Measurements from ENCODE around the gene REV3L. TPM values are rescaled to one million over a fixed set of nuclear protein-coding genes. Genes with fewer than 3 reads are reported as not detected.
"Not testable (repeated sequence)": the region's sequence is repeated elsewhere in the genome, so short reads cannot be mapped to it uniquely, and the experiment has no call there.

Gene REV3L
- total and polyA plus RNA-seq, 8 donors = 29.3 to 68.6 (median 57.4) TPM

GRCh38 chr6:111294374-111294967 lies 188.5 kb downstream of the REV3L start:
- no peaks in the 10 kb centered on the region for H3K4me1 ChIP-seq
- no peaks in the 10 kb centered on the region for H3K27me3 ChIP-seq
- H3K27ac ChIP-seq = no peak overlapping the region
- H3K9me3 ChIP-seq = no peaks in the 10 kb centered on the region
- peaks cover 0 to 8% of the 10 kb centered on the region in 2 donors for H3K36me3 ChIP-seq
- TF ChIP-seq, protein P1, sequence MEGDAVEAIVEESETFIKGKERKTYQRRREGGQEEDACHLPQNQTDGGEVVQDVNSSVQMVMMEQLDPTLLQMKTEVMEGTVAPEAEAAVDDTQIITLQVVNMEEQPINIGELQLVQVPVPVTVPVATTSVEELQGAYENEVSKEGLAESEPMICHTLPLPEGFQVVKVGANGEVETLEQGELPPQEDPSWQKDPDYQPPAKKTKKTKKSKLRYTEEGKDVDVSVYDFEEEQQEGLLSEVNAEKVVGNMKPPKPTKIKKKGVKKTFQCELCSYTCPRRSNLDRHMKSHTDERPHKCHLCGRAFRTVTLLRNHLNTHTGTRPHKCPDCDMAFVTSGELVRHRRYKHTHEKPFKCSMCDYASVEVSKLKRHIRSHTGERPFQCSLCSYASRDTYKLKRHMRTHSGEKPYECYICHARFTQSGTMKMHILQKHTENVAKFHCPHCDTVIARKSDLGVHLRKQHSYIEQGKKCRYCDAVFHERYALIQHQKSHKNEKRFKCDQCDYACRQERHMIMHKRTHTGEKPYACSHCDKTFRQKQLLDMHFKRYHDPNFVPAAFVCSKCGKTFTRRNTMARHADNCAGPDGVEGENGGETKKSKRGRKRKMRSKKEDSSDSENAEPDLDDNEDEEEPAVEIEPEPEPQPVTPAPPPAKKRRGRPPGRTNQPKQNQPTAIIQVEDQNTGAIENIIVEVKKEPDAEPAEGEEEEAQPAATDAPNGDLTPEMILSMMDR (IDR thresholded peaks at IDR 0.05) = no peak
- DNase-seq = no peak
- no peak overlapping the region for H3K4me3 ChIP-seq
- intact Hi-C loops (cut with DNase I) = no loop called here
- ATAC-seq = no peak

DNA sequence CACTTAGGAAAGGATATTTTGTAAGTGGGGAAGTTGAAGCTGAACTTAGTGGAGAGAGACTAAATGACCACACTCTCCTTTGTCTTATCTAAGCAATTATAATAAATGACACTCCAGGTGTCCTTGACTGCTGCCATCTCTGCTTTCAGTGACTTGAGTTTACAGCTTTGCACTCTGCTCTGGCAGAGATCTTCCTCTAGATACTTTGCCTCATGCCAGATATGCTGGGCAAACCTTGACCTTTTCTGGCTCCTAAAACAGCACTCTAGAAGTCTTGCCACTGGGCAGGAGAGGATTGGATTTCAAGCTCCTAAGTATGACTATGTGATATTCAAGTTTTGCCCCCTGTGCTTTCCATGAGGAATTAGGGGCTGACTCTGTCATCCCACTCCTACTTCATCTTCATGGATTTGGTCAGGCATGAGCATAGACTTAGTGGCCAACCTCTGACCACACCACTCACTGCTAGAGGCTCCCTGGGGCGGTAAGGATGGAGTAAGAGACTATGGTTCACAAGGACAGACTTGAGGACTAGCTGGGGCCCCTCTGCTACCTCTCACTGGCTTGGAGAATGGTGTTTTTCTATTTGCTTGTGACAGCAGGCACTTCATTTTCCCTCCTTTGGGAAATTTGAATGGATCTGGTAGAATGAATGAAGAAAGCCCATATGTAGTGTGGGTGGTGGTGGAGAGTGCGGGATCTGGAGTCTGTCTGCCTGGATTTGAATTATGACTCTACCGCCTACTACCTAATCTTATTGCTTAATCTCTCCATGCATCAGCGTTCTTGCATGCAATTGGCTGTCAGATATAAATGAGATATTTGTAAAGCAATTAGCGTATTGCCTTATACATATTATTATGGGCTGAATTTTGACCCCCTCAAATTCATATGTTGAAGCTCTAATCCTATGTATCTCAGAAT lies 191.4 kb downstream of the REV3L start:
- H3K27me3 ChIP-seq = no peaks in the 10 kb centered on the region
- no peak for ATAC-seq
- DNase-seq = no peak
- TF ChIP-seq, protein P1 (IDR thresholded peaks at IDR 0.05) = no peak
- no peak overlapping the region for H3K4me3 ChIP-seq
- H3K27ac ChIP-seq = no peak overlapping the region
- intact Hi-C loops (cut with DNase I) = no loop called here
- no peaks in the 10 kb centered on the region for H3K36me3 ChIP-seq
- H3K4me1 ChIP-seq = no peaks in the 10 kb centered on the region
- H3K9me3 ChIP-seq = no peaks in the 10 kb centered on the region

GRCh38 chr6:111290689-111291335 lies 192.2 kb downstream of the REV3L start:
- H3K4me1 ChIP-seq; intact Hi-C loops (cut with DNase I); H3K9me3 ChIP-seq; H3K36me3 ChIP-seq; H3K27ac ChIP-seq; H3K27me3 ChIP-seq; H3K4me3 ChIP-seq: not testable (repeated sequence)
- ATAC-seq = peak; percentile 53
- peak in 1 of 4 donors; percentile 11 for DNase-seq

DNA sequence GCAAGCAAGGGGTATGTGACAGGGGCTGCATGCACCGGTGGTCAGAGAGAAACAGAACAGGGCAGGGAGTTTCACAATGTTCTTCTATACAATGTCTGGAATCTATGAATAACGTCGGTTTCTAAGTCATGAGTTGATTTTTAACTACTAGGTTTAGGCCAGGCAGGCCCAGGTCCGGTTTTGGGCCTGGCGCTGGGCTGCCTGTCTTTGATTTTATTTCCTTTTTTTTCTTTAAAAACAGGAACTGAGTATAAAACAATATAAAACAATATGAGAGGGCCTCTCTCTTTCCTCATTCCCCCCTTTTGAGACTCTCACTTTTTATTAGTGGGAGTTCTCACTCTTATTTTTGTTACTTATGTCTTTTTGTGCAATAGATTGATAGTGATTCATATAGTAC lies 198.7 kb downstream of the REV3L start:
- H3K4me3 ChIP-seq; H3K27me3 ChIP-seq; H3K4me1 ChIP-seq; ATAC-seq; H3K9me3 ChIP-seq; intact Hi-C loops (cut with DNase I); H3K27ac ChIP-seq; DNase-seq: not testable (repeated sequence)
- peaks cover 0 to 17% of the 10 kb centered on the region in 2 donors for H3K36me3 ChIP-seq

GRCh38 chr6:111283707-111284106 lies 199.3 kb downstream of the REV3L start:
- Histone ChIP-seq H3K4me3 (no peak overlapping the region), H3K27ac (no peak overlapping the region), H3K4me1 (no peaks in the 10 kb centered on the region), H3K36me3 (peaks cover 0 to 24% of the 10 kb centered on the region in 2 donors), H3K27me3 (no peaks in the 10 kb centered on the region), H3K9me3 (no peaks in the 10 kb centered on the region)
- intact Hi-C loops (cut with DNase I) = no loop called here
- TF ChIP-seq, protein P1 (IDR thresholded peaks at IDR 0.05) = no peak
- ATAC-seq (no peak), DNase-seq (no peak)

DNA sequence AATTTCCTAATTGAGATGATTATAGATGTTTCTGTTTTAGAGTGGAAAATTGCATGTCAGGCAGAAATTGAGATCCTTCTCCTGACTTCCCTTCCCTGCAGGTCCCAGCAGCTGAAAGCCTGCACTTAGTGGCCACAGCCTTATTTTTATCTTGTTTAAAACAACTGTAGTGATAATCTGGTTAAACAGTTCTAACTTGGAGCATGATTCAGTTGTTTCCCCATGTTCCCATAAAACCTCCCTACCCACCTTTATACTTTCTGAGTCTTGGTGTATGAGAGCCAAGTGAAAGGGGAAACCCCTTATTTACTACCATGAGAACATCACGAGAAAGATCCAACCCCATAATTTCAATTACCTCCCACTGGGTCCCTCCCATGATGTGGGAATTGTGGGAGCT lies 200.5 kb downstream of the REV3L start:
- H3K4me1 ChIP-seq = no peaks in the 10 kb centered on the region
- H3K36me3 ChIP-seq = peaks cover 0 to 36% of the 10 kb centered on the region in 2 donors
- intact Hi-C loops (cut with DNase I) = no loop called here
- TF ChIP-seq, protein P1 (IDR thresholded peaks at IDR 0.05) = no peak
- no peak overlapping the region for H3K4me3 ChIP-seq
- DNase-seq = no peak
- ATAC-seq = no peak
- no peaks in the 10 kb centered on the region for H3K9me3 ChIP-seq
- H3K27me3 ChIP-seq = no peaks in the 10 kb centered on the region
- no peak overlapping the region for H3K27ac ChIP-seq

Data from left lung (tissue), 10 donors.